Lower leg skin (tissue), 4 donors: ENCODE data around the gene TLR3. TPM values are rescaled to one million over a fixed set of nuclear protein-coding genes. Genes with fewer than 3 reads are reported as not detected.

Experiments used
- DNase-seq, 2 donors: peaks; one replicate each; pipeline ENCODE4 v3.0.0-alpha.2; 2019; ENCODE audit warnings: low spot score in 2 of 2
- H3K4me3 ChIP-seq: fragments of 200-600 bp; sonication (generic); 2 replicates; pipeline ENCODE4 v1.5.1; 2017; ENCODE audit warnings: mild to moderate bottlenecking, low read depth; ENCODE audit not compliant: poor library complexity, severe bottlenecking
- CTCF ChIP-seq, 3 donors: fragments of 450-650 bp; IDR thresholded peaks; one replicate each; pipeline ENCODE4 v1.5.1; 2016; ENCODE audit warnings: antibody characterized with exemption in 3 of 3, mild to moderate bottlenecking in 3 of 3, moderate library complexity in 2 of 3
- POLR2A ChIP-seq, 2 donors: fragments of 450-650 bp; IDR thresholded peaks; one replicate each; pipeline ENCODE4 v1.6.1; 2016 to 2017; ENCODE audit warnings: antibody characterized with exemption in 2 of 2, mild to moderate bottlenecking in 1 of 2, moderate library complexity in 1 of 2
- WGBS, 2 donors: methylation state at CpG; one replicate each; pipeline ENCODE4 v1.1.5; 2018; 5-methylcytosine and 5-hydroxymethylcytosine counted together
- intact Hi-C: fragments of 100-400 bp; cut with DNase I; formaldehyde crosslinking; loops from one replicate; pipeline ENCODE4 v1.15.0; 2023; ENCODE audit warnings: low total_unique reads
- total RNA-seq, 4 donors: library from RNA; depleted of rRNA; stranded (reverse); fragments of >200 nt; gene quantifications; one replicate each; pipeline ENCODE4 v1.1.0, GENCODE V29; 2016

The TLR3 gene
- total RNA-seq, 4 donors from 2014 or later = 3.8 to 6.4 (median 5.2) TPM

GRCh38 chr4:186023975-186024374 lies 45.0 kb upstream of the TLR3 start:
- DNase-seq = no peak
- WGBS, 2 donors = 88 to 94% methylated on average over 14 of the region's 14 CpGs
- TF ChIP-seq POLR2A (IDR thresholded peaks at IDR 0.05) = no peak
- TF ChIP-seq CTCF (IDR thresholded peaks at IDR 0.05) = no peak
- no peak overlapping the region for H3K4me3 ChIP-seq
- intact Hi-C loops = no loop called here

GRCh38 chr4:186024637-186025407 lies 44.1 kb upstream of the TLR3 start:
- TF ChIP-seq CTCF (IDR thresholded peaks at IDR 0.05) = no peak
- no peak for TF ChIP-seq POLR2A (IDR thresholded peaks at IDR 0.05)
- no peak for DNase-seq
- H3K4me3 ChIP-seq = no peak overlapping the region
- intact Hi-C loops = no loop called here
- 85 to 89% methylated on average over 15 of the region's 15 CpGs for WGBS, 2 donors

- no peak for DNase-seq
- H3K4me3 ChIP-seq = no peak overlapping the region
- intact Hi-C loops = no loop called here
- WGBS, 2 donors = 53 to 67% methylated on average over 7 of the region's 7 CpGs
- no peak for TF ChIP-seq POLR2A (IDR thresholded peaks at IDR 0.05)
- no peak for TF ChIP-seq CTCF (IDR thresholded peaks at IDR 0.05)
Observed at GRCh38 chr4:186025408-186025690, 43.6 kb upstream of the TLR3 start.

- TF ChIP-seq POLR2A (IDR thresholded peaks at IDR 0.05) (no peak), CTCF (IDR thresholded peaks at IDR 0.05) (no peak)
- no peak overlapping the region for H3K4me3 ChIP-seq
- intact Hi-C loops = no loop called here
- WGBS, 2 donors = 80 to 95% methylated on average over 5 of the region's 5 CpGs
- peak in 1 of 2 donors; percentile 34 for DNase-seq
Observed at GRCh38 chr4:186027405-186027804, 41.6 kb upstream of the TLR3 start.

GRCh38 chr4:186029571-186030398 lies 39.2 kb upstream of the TLR3 start:
- H3K4me3 ChIP-seq = no peak overlapping the region
- TF ChIP-seq CTCF (IDR thresholded peaks at IDR 0.05) (no peak), POLR2A (IDR thresholded peaks at IDR 0.05) (no peak)
- WGBS, 2 donors = 7 to 14% methylated on average over 11 of the region's 11 CpGs
- intact Hi-C loops = no loop called here
- peak; percentile 27 to 82 for DNase-seq
